Measurements from ENCODE around the gene CD28.

The CD28 gene

DNA sequence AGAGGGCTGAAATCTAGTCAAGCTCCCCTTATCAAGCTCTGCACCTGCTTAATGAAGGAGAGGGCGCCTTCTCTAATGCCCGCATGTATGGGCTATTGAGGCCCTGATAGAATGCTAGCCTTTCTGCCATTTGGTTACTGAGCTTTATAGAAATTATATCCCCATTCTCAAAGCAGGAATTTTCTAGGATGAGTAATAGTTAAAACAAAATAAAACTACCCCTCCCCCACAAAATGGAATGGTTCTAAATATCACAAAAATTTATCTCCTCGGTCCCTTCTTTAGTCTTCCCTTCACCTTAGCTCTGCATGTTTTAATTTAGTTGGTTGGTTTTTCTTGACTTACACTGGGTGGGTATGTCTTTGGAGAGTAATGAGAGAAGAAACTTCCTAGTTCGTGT is 37.7 kb downstream of the CD28 start:
- H3K4me3 ChIP-seq (ENCODE audit: low read length): no peak overlapping the region
- H3K4me1 ChIP-seq (ENCODE audit: control insufficient read depth, insufficient read depth, low read length): no peaks in the 10 kb centered on the region
- DNase-seq (ENCODE audit: low read depth, low spot score): no peak
- no peaks in the 10 kb centered on the region for H3K9me3 ChIP-seq (ENCODE audit: control insufficient read depth, insufficient read depth, low read length)
- H3K27ac ChIP-seq (ENCODE audit: low read length): no peak overlapping the region
- no CpG with 5 or more reads among the region's 4 CpGs for WGBS (ENCODE audit: insufficient coverage, insufficient read length)
- H3K27me3 ChIP-seq (ENCODE audit: control insufficient read depth, insufficient read depth, low read length): no peaks in the 10 kb centered on the region
- no peaks in the 10 kb centered on the region for H3K36me3 ChIP-seq (ENCODE audit: control insufficient read depth, insufficient read depth, low read length)

GRCh38 chr2:203745267-203745666 is 38.8 kb downstream of the CD28 start:
- H3K27ac ChIP-seq (ENCODE audit: low read length): no peak overlapping the region
- no peaks in the 10 kb centered on the region for H3K36me3 ChIP-seq (ENCODE audit: control insufficient read depth, insufficient read depth, low read length)
- no peaks in the 10 kb centered on the region for H3K9me3 ChIP-seq (ENCODE audit: control insufficient read depth, insufficient read depth, low read length)
- DNase-seq (ENCODE audit: low read depth, low spot score): no peak
- H3K4me1 ChIP-seq (ENCODE audit: control insufficient read depth, insufficient read depth, low read length): no peaks in the 10 kb centered on the region
- WGBS (ENCODE audit: insufficient coverage, insufficient read length): no CpG with 5 or more reads among the region's 1 CpG
- H3K4me3 ChIP-seq (ENCODE audit: low read length): no peak overlapping the region
- H3K27me3 ChIP-seq (ENCODE audit: control insufficient read depth, insufficient read depth, low read length): no peaks in the 10 kb centered on the region

DNA sequence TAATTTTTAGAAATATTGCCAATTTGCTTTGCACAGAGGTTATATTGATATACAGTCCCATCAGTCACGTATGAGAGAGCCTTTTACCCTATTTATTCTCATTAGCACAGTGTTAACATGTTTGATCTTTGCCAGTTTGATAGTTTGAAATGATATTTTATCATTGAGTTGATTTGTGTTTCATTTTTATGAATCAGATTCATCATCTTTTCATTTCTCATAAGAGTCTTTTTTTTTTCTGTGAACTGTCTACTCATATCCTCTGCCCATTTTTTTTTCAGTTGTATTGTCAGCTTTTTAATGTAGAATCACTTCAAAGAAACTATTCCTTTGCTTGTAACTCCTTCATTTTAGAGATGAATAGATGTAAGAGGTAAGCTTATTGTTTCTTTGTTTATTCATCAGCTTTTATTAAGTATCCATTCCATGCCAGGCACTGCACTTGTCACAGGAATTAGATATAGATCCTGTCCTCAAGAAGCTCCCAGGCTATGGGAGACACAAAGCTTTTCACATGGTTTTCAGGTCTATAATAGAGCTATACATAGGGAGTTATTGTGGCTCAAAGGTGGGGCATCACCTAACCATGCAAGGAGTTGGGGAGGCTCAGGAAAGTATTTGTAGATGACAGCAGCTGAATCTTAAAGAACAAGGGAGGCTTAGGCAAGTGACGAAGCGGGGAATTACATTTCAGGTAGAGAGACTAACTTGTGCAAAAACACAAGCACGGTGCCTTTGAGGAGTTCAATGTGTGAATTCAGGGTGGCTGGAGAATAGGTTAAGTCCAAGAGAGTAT is 42.1 kb downstream of the CD28 start:
- Histone ChIP-seq H3K4me1 (ENCODE audit: control insufficient read depth, insufficient read depth, low read length) (no peaks in the 10 kb centered on the region), H3K27me3 (ENCODE audit: control insufficient read depth, insufficient read depth, low read length) (no peaks in the 10 kb centered on the region), H3K4me3 (ENCODE audit: low read length) (no peak overlapping the region), H3K9me3 (ENCODE audit: control insufficient read depth, insufficient read depth, low read length) (no peaks in the 10 kb centered on the region), H3K27ac (ENCODE audit: low read length) (no peak overlapping the region), H3K36me3 (ENCODE audit: control insufficient read depth, insufficient read depth, low read length) (no peaks in the 10 kb centered on the region)
- no peak for DNase-seq (ENCODE audit: low read depth, low spot score)
- WGBS (ENCODE audit: insufficient coverage, insufficient read length): no CpG with 5 or more reads among the region's 4 CpGs

DNA sequence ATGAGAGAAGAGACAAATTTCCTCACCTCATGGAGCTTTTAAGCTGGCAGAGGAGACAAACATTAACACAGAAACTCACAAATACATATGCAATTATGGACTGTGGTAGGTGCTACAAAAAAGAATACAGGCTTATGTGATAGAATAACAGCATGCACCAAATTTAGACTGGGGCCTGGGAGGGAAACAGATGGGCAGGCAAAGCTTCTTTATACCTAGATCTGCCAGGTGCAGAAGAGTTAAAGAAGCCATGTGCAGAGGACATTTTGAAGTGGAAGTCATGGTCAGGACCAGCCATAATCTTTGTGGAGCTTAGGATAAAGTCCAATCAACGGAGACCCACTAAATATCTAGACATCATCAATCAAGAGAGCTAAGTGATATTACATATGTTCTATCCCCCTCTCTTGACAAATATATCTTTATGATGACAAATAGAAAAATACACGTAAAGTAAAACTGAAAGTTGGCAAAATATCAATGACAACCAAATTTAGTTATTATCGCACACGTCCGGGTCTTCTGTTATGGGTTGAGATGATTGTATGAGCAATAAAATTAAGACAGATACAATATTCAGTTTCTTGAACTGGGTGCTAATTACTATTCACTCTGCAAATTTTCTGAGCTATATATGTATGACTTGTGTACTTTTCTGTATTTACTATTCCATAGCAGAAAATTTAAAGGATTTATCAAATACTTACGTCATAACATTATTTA is 44.1 kb downstream of the CD28 start:
- Histone ChIP-seq H3K4me3 (ENCODE audit: low read length) (no peak overlapping the region), H3K27ac (ENCODE audit: low read length) (no peak overlapping the region), H3K27me3 (ENCODE audit: control insufficient read depth, insufficient read depth, low read length) (no peaks in the 10 kb centered on the region), H3K36me3 (ENCODE audit: control insufficient read depth, insufficient read depth, low read length) (no peaks in the 10 kb centered on the region), H3K4me1 (ENCODE audit: control insufficient read depth, insufficient read depth, low read length) (no peaks in the 10 kb centered on the region), H3K9me3 (ENCODE audit: control insufficient read depth, insufficient read depth, low read length) (no peaks in the 10 kb centered on the region)
- DNase-seq (ENCODE audit: low read depth, low spot score): no peak
- WGBS (ENCODE audit: insufficient coverage, insufficient read length): no CpG with 5 or more reads among the region's 6 CpGs

DNA sequence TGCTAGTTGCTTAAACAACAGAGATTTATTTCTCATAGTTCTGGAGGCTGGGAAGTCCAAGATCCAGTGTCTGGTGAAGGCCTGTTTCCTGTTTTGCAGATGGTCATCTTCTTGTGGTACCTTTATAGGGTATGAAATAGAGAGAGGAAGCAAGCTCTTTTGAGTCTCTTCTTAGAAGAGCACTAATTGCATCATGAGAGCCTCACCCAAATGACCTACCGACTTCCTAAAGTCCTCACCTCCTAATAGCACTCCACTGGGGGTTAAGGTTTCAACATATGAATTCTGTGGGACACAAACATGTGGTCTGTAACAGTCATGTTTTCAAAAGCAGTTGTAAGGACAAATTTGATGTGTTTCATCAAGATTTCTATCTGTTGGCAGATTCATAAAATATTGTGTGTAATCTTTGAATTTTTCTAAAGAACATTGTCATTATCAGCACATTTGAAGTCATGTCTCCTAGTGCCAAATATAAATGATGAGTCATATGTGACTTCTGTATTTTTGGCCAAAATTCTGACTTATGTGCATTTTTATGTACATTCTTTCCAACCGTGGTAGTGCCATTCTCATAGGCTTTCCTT is 45.3 kb downstream of the CD28 start:
- WGBS (ENCODE audit: insufficient coverage, insufficient read length): no CpG with 5 or more reads among the region's 2 CpGs
- DNase-seq (ENCODE audit: low read depth, low spot score): no peak
- Histone ChIP-seq H3K27ac (ENCODE audit: low read length) (no peak overlapping the region), H3K27me3 (ENCODE audit: control insufficient read depth, insufficient read depth, low read length) (no peaks in the 10 kb centered on the region), H3K4me3 (ENCODE audit: low read length) (no peak overlapping the region), H3K4me1 (ENCODE audit: control insufficient read depth, insufficient read depth, low read length) (no peaks in the 10 kb centered on the region), H3K36me3 (ENCODE audit: control insufficient read depth, insufficient read depth, low read length) (no peaks in the 10 kb centered on the region), H3K9me3 (ENCODE audit: control insufficient read depth, insufficient read depth, low read length) (no peaks in the 10 kb centered on the region)

DNA sequence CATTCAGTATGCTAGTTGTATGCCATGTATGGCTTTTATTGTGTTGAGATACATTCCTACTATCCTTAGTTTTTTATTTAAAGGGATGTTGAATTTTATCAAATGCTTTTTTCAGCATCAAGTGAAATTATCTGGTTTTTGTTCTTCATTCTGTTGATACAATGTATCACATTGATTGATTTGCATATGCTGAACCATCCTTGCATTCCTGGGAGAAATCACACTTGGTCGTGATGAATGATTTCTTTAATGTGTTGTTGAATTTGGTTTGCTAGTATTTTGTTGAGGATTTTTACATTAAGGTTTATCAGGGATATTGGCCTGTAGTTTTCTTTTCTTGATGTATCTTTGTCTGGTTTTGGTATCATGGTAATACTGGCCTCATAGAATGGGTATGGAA is 49.7 kb downstream of the CD28 start:
- no CpG with 5 or more reads among the region's 1 CpG for WGBS (ENCODE audit: insufficient coverage, insufficient read length)
- no peak for DNase-seq (ENCODE audit: low read depth, low spot score)
- H3K27ac ChIP-seq (ENCODE audit: low read length): no peak overlapping the region
- no peak overlapping the region for H3K4me3 ChIP-seq (ENCODE audit: low read length)
- H3K9me3 ChIP-seq (ENCODE audit: control insufficient read depth, insufficient read depth, low read length): no peaks in the 10 kb centered on the region
- H3K27me3 ChIP-seq (ENCODE audit: control insufficient read depth, insufficient read depth, low read length): no peaks in the 10 kb centered on the region
- no peaks in the 10 kb centered on the region for H3K36me3 ChIP-seq (ENCODE audit: control insufficient read depth, insufficient read depth, low read length)
- H3K4me1 ChIP-seq (ENCODE audit: control insufficient read depth, insufficient read depth, low read length): 0 out of 2 replicates have a peak, but pooled peaks cover 2% of the 10 kb centered on the region

- no peak overlapping the region for H3K4me3 ChIP-seq (ENCODE audit: low read length)
- H3K4me1 ChIP-seq (ENCODE audit: control insufficient read depth, insufficient read depth, low read length): 0 out of 2 replicates have a peak, but pooled peaks cover 2% of the 10 kb centered on the region
- H3K36me3 ChIP-seq (ENCODE audit: control insufficient read depth, insufficient read depth, low read length): no peaks in the 10 kb centered on the region
- WGBS (ENCODE audit: insufficient coverage, insufficient read length): no CpG with 5 or more reads among the region's 4 CpGs
- no peaks in the 10 kb centered on the region for H3K9me3 ChIP-seq (ENCODE audit: control insufficient read depth, insufficient read depth, low read length)
- DNase-seq (ENCODE audit: low read depth, low spot score): no peak
- no peaks in the 10 kb centered on the region for H3K27me3 ChIP-seq (ENCODE audit: control insufficient read depth, insufficient read depth, low read length)
- no peak overlapping the region for H3K27ac ChIP-seq (ENCODE audit: low read length)
Observed at GRCh38 chr2:203758841-203759689, 52.6 kb downstream of the CD28 start.

DNA sequence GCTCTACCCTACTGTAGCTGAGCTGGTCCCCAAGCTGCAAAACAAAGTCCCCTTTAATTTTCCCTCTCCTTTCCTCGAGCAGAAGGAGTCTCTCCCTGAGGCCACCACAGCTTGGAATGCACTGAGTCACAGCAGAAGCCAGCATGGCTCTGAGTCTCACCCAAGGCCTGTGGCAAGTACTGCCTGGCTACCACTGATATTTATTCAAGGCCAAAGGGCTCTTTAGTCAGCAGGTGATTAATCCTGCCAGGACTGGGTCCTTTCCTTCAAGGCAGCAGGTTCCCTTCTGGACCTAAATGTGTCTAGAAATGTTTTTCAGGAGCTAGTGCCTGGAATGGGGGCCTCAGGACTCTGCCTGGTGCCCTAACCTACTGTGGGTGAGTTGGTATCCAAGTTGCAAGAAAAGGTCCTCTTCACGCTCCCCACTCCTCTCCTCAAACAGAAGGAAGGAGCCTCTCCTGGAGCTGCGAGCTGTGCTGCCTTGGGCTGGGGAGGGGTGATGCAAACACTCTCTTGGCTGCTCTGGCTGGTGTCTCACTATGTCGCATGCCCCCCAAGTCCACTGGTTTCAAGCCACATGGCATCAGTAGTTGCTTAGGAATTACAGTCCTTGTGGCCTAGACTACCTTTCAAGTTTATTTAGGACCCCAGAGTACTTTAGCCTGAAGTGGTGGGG is 53.4 kb downstream of the CD28 start:
- Histone ChIP-seq H3K27ac (ENCODE audit: low read length) (no peak overlapping the region), H3K36me3 (ENCODE audit: control insufficient read depth, insufficient read depth, low read length) (no peaks in the 10 kb centered on the region), H3K27me3 (ENCODE audit: control insufficient read depth, insufficient read depth, low read length) (no peaks in the 10 kb centered on the region), H3K4me1 (ENCODE audit: control insufficient read depth, insufficient read depth, low read length) (0 out of 2 replicates have a peak, but pooled peaks cover 2% of the 10 kb centered on the region), H3K4me3 (ENCODE audit: low read length) (no peak overlapping the region), H3K9me3 (ENCODE audit: control insufficient read depth, insufficient read depth, low read length) (no peaks in the 10 kb centered on the region)
- no CpG with 5 or more reads among the region's 4 CpGs for WGBS (ENCODE audit: insufficient coverage, insufficient read length)
- no peak for DNase-seq (ENCODE audit: low read depth, low spot score)

DNA sequence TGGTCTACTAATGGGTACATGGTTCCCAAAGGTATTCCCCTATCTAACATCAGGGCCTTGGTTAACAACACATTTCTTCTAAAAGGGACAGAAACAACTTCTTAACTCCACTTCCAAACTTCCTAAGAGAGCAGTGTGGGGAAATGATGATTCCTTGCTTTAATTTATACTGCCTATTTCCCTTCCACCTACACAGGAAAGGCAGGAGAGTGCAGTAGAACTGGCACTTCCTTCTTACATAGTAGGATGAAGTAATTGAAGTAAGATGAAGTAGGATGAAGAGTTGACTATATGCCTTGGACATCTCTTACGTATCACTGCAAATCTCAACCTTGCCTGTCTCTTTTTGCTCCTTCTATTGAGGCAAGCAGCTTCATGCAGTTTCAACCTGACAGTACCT is 54.7 kb downstream of the CD28 start:
- H3K27ac ChIP-seq (ENCODE audit: low read length): no peak overlapping the region
- no peak for DNase-seq (ENCODE audit: low read depth, low spot score)
- WGBS (ENCODE audit: insufficient coverage, insufficient read length): no CpG with 5 or more reads among the region's 1 CpG

More for the DNA sequence above, 54.7 kb downstream of the CD28 start:
- Histone ChIP-seq H3K36me3 (ENCODE audit: control insufficient read depth, insufficient read depth, low read length) (no peaks in the 10 kb centered on the region), H3K4me3 (ENCODE audit: low read length) (no peak overlapping the region), H3K4me1 (ENCODE audit: control insufficient read depth, insufficient read depth, low read length) (0 out of 2 replicates have a peak, but pooled peaks cover 2% of the 10 kb centered on the region), H3K27me3 (ENCODE audit: control insufficient read depth, insufficient read depth, low read length) (no peaks in the 10 kb centered on the region), H3K9me3 (ENCODE audit: control insufficient read depth, insufficient read depth, low read length) (no peaks in the 10 kb centered on the region)

Data from iPS DF 6.9 (cell line).